Lower lobe of right lung (tissue), 2 donors: Measurements from ENCODE around the gene DBH. TPM values are rescaled to one million over a fixed set of nuclear protein-coding genes. Genes with fewer than 3 reads are reported as not detected.

ENCODE experiments used
- ATAC-seq, 2 donors: fragments of 200-7000 bp; cut with Tn5 transposase; one replicate each; pipeline ENCODE4 v1.9.1; 2020 to 2022; ENCODE audit warnings: mild to moderate bottlenecking in 2 of 2, moderate library complexity in 2 of 2
- DNase-seq: peaks from one replicate; pipeline ENCODE4 v3.0.0-alpha.2; 2020
- H3K27ac ChIP-seq: fragments of 200-600 bp; one replicate; pipeline ENCODE4 v1.8.0; 2022
- H3K27me3 ChIP-seq: fragments of 200-600 bp; one replicate; pipeline ENCODE4 v1.8.0; 2022; ENCODE audit warnings: low read depth
- H3K36me3 ChIP-seq: fragments of 200-600 bp; one replicate; pipeline ENCODE4 v1.8.0; 2022; ENCODE audit warnings: mild to moderate bottlenecking
- H3K4me1 ChIP-seq: fragments of 200-600 bp; one replicate; pipeline ENCODE4 v1.8.0; 2022
- H3K4me3 ChIP-seq: fragments of 200-600 bp; one replicate; pipeline ENCODE4 v1.8.0; 2022; ENCODE audit warnings: mild to moderate bottlenecking
- H3K9me3 ChIP-seq: fragments of 200-600 bp; one replicate; pipeline ENCODE4 v1.8.0; 2022
- intact Hi-C: fragments of 100-400 bp; cut with DNase I; formaldehyde crosslinking; loops from one replicate; pipeline ENCODE4 v1.11.0; 2022
- total RNA-seq: library from RNA; stranded (reverse); fragmentation: NEBNext Ultra II Directional; extraction: Animal tissue kit (Norgen Biotek cat#: 25700); gene quantifications from one replicate; pipeline ENCODE4 v1.2.1, GENCODE V29; 2021
- TF ChIP-seq, protein P1 (sequence below): fragments of 200-600 bp; IDR thresholded peaks from one replicate; pipeline ENCODE4 v1.8.0; 2022; ENCODE audit warnings: antibody characterized with exemption, mild to moderate bottlenecking
- donor health status: DM: no; HTN: yes; CAD: no; lungs with severe emphysema.

The DBH gene
- total RNA-seq, 1 donor from 2014 or later, result not detected

DNA sequence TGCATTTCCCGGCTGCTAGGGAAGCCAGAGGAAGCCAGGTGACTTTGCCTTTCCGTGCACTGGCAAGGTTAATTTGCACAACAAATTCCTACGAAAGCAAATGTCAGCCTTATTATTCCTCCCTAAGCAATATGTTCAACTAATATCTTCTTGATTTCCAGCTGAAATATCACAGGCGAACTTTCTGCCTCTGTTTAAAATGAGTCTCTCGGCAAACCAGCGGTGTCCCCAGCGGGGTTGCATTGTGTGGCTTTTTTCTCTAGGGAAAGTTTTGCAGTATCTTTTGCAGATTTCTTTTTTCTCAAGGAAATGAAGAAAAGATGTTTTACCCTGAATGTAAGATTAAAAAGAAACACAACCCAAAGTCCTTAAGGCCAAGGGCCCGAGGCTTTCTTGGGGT, 1.9 kb downstream of the DBH start:
- intact Hi-C loops, result no loop called here
- H3K36me3 ChIP-seq, result no peaks in the 10 kb centered on the region
- DNase-seq (no peak), ATAC-seq (no peak)
- H3K27me3 ChIP-seq, result no peaks in the 10 kb centered on the region
- no peaks in the 10 kb centered on the region for H3K4me1 ChIP-seq
- no peak overlapping the region for H3K27ac ChIP-seq
- no peak overlapping the region for H3K4me3 ChIP-seq
- H3K9me3 ChIP-seq, result no peaks in the 10 kb centered on the region
- TF ChIP-seq, protein P1, sequence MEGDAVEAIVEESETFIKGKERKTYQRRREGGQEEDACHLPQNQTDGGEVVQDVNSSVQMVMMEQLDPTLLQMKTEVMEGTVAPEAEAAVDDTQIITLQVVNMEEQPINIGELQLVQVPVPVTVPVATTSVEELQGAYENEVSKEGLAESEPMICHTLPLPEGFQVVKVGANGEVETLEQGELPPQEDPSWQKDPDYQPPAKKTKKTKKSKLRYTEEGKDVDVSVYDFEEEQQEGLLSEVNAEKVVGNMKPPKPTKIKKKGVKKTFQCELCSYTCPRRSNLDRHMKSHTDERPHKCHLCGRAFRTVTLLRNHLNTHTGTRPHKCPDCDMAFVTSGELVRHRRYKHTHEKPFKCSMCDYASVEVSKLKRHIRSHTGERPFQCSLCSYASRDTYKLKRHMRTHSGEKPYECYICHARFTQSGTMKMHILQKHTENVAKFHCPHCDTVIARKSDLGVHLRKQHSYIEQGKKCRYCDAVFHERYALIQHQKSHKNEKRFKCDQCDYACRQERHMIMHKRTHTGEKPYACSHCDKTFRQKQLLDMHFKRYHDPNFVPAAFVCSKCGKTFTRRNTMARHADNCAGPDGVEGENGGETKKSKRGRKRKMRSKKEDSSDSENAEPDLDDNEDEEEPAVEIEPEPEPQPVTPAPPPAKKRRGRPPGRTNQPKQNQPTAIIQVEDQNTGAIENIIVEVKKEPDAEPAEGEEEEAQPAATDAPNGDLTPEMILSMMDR, result no peak

DNA sequence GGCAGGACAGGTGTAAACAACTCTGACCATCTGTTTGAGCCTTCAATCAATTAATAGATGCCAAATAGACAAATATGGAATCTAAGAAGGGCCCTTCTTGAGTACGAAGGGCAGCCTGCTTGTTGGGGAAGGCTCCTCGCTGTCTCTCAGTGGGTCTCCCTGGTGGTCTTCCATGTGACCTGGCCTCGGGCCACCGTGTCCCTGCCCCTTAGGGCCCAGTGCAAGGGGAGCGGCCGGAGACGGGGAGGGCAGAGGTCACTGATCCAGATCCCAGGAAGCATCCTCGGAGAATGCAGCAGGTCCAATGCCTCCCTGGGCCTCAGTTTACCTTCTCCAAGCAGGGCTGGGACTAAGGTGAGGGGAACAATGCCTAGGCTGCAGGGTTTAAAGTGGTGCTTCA, 2.5 kb downstream of the DBH start:
- no peaks in the 10 kb centered on the region for H3K9me3 ChIP-seq
- no peaks in the 10 kb centered on the region for H3K27me3 ChIP-seq
- no peak for ATAC-seq
- H3K27ac ChIP-seq, result no peak overlapping the region
- no peak for DNase-seq
- TF ChIP-seq, protein P1, result no peak
- H3K4me3 ChIP-seq, result no peak overlapping the region
- intact Hi-C loops, result no loop called here
- H3K36me3 ChIP-seq, result no peaks in the 10 kb centered on the region
- no peaks in the 10 kb centered on the region for H3K4me1 ChIP-seq

DNA sequence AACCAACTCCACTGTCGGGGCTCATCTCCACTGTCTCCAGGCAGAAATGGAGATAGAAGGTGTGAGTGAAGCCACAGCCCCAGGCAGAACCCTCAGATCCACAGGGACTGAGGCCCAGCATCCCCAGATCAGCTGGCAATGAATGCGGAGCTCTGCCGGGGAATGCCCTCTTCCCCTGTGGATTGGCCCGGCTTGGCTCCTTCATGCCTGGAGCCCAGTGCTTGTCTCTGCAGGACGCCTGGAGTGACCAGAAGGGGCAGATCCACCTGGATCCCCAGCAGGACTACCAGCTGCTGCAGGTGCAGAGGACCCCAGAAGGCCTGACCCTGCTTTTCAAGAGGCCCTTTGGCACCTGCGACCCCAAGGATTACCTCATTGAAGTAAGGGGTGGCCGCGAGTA, 3.5 kb downstream of the DBH start:
- Histone ChIP-seq H3K36me3 (no peaks in the 10 kb centered on the region), H3K4me3 (no peak overlapping the region), H3K9me3 (no peaks in the 10 kb centered on the region), H3K27me3 (no peaks in the 10 kb centered on the region), H3K4me1 (no peaks in the 10 kb centered on the region), H3K27ac (no peak overlapping the region)
- intact Hi-C loops, result no loop called here
- DNase-seq (no peak), ATAC-seq (no peak)
- TF ChIP-seq, protein P1, result no peak

DNA sequence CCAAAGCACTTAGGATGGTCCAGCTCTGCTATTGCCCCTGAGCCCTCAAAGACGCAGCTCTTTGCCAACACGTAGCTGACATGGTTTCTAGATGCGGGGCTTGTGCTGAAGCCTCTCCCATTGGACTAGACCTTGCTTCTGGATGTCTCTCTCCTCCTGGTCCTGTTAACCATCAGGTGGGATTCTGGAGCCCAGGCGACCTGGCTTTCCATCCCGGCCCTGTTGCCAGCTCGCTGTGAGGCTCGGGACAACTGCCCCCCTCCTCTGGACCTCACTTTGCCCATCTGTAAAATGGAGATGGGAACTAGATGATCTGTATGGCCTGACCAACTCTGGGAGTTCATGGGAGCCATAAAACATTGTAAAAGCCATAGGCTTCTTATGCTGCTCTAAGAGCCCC, 4.0 kb downstream of the DBH start:
- TF ChIP-seq, protein P1, result no peak

DNA sequence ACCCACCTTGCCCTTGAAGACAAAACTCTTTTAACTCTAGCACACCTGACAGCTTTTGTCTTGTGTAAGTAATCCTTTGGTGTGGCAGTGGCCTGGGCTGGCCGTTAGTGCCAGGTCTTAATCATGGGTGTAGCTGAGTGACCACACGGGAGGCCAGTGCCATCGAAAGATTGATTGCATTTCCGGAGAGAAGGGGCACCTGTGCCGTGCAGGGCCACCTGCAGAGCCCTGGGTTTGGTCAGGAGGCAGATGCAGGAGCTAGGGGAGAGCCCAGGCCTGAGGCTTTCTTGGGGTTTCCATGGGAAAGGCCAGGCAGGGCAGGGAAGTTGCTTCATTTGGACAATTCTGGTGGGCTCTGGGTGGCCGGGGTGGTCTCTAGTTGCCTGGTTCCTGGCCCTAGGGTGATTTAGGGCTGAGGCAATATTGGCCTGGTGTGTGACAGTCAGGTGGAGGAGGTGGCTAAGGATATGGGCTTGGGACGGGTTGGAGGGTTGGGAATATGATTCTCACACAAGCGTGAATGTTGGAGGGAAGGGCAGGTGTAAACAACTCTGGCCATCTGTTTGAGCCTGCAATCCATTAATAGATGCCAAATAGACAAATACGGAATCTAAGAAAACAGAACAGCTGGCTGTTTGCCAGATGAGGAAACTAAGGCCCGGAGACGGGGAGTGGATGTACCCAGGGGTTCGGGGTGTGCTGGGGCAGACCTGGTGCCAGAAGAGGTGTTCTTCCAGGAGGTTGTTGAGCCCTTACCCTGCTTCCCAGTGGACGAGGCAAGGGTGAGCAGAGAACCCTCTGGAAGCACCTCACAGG, 4.6 kb downstream of the DBH start:
- no peak overlapping the region for H3K27ac ChIP-seq
- no peak for ATAC-seq
- no peak for DNase-seq
- no peaks in the 10 kb centered on the region for H3K27me3 ChIP-seq
- H3K9me3 ChIP-seq, result no peaks in the 10 kb centered on the region
- intact Hi-C loops, result no loop called here
- TF ChIP-seq, protein P1, result no peak
- H3K4me1 ChIP-seq, result no peaks in the 10 kb centered on the region
- no peaks in the 10 kb centered on the region for H3K36me3 ChIP-seq
- no peak overlapping the region for H3K4me3 ChIP-seq

More for the DNA sequence above, 4.0 kb downstream of the DBH start:
- no peaks in the 10 kb centered on the region for H3K4me1 ChIP-seq
- no peaks in the 10 kb centered on the region for H3K36me3 ChIP-seq
- no peak overlapping the region for H3K4me3 ChIP-seq
- intact Hi-C loops, result no loop called here
- no peaks in the 10 kb centered on the region for H3K9me3 ChIP-seq
- DNase-seq (no peak), ATAC-seq (no peak)
- H3K27me3 ChIP-seq, result no peaks in the 10 kb centered on the region
- H3K27ac ChIP-seq, result no peak overlapping the region

DNA sequence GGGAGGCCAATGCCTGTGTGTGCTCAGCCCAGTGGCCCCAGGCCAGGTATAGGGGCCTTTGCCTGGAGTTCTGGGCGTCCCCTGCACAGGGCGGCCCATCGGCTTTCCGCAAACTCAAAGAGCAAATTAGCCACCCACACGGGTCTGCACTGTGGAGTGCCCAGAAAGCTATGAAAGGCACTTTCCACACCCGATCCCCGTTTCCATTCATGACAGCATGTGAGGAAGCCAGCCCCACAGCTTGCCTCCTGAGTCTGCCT, 5.2 kb downstream of the DBH start:
- TF ChIP-seq, protein P1, result no peak
- no peak overlapping the region for H3K27ac ChIP-seq
- no peak overlapping the region for H3K4me3 ChIP-seq
- H3K9me3 ChIP-seq, result no peaks in the 10 kb centered on the region
- no peaks in the 10 kb centered on the region for H3K36me3 ChIP-seq
- H3K4me1 ChIP-seq, result no peaks in the 10 kb centered on the region
- intact Hi-C loops, result no loop called here
- no peaks in the 10 kb centered on the region for H3K27me3 ChIP-seq
- no peak for ATAC-seq
- no peak for DNase-seq
